Endothelial cell (in vitro differentiated cells): ENCODE results near the gene ST7. TPM values are rescaled to one million over a fixed set of nuclear protein-coding genes. Genes with fewer than 3 reads are reported as not detected.

Experiments
- DNase-seq: peaks from one replicate; pipeline ENCODE4 v3.0.0; 2021; ENCODE audit warnings: low spot score
- H3K27ac Mint-ChIP-seq: one replicate; pipeline ENCODE4 v1.8.0; 2021; ENCODE audit warnings: mixed read lengths, inconsistent platforms; ENCODE audit not compliant: unreplicated experiment
- H3K27me3 Mint-ChIP-seq: one replicate; pipeline ENCODE4 v1.8.0; 2021; ENCODE audit warnings: mild to moderate bottlenecking, moderate library complexity, mixed read lengths, inconsistent platforms; ENCODE audit not compliant: unreplicated experiment
- H3K36me3 Mint-ChIP-seq: one replicate; pipeline ENCODE4 v1.8.0; 2021; ENCODE audit warnings: mild to moderate bottlenecking, low read depth, mixed read lengths, inconsistent platforms; ENCODE audit not compliant: unreplicated experiment
- H3K4me1 Mint-ChIP-seq: one replicate; pipeline ENCODE4 v1.8.0; 2021; ENCODE audit warnings: mild to moderate bottlenecking, mixed read lengths, inconsistent platforms; ENCODE audit not compliant: unreplicated experiment
- H3K4me3 Mint-ChIP-seq: one replicate; pipeline ENCODE4 v1.8.0; 2021; ENCODE audit warnings: mild to moderate bottlenecking, mixed read lengths, inconsistent platforms; ENCODE audit not compliant: unreplicated experiment
- H3K9me3 Mint-ChIP-seq: one replicate; pipeline ENCODE4 v1.8.0; 2021; ENCODE audit warnings: mixed read lengths, inconsistent platforms; ENCODE audit not compliant: unreplicated experiment
- total RNA-seq: library from RNA; stranded (reverse); fragmentation: NEBNext Ultra II Directional; extraction: Animal tissue kit (Norgen Biotek cat#: 25700); gene quantifications from one replicate; pipeline ENCODE4 v1.2.1, GENCODE V29; 2021; ENCODE audit not compliant: unreplicated experiment
- TF ChIP-seq, protein P1 (sequence below): fragments of 200-600 bp; sonication (generic); IDR thresholded peaks from one replicate; pipeline ENCODE4 v1.5.0; 2021; ENCODE audit warnings: antibody characterized with exemption; ENCODE audit not compliant: unreplicated experiment

ST7 gene
- total RNA-seq, 1 donor from 2014 or later, result 44.1 TPM

DNA sequence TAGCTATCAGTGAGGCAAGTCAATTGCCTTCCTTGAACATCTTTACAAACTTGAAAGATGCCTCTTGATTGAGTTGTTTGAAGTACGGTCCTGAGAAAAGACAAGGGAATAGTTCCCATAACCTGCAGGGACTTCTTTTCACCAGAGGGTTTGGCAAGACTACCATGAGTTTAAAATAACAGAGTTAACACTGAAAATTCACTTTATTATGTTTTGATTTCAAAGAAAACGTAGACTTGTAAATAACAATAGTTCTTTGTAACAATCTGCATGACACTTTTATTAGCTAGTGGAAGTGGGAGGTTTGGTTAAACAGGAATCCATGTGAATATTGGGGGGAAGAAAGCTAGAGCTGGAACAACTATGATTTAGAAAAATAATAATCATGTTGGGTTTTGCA lies 320.0 kb downstream of the ST7 start:
- H3K4me3 Mint-ChIP-seq, result no peak overlapping the region
- no peaks in the 10 kb centered on the region for H3K36me3 Mint-ChIP-seq
- H3K27me3 Mint-ChIP-seq, result peaks cover 3% of the 10 kb centered on the region
- TF ChIP-seq, protein P1, sequence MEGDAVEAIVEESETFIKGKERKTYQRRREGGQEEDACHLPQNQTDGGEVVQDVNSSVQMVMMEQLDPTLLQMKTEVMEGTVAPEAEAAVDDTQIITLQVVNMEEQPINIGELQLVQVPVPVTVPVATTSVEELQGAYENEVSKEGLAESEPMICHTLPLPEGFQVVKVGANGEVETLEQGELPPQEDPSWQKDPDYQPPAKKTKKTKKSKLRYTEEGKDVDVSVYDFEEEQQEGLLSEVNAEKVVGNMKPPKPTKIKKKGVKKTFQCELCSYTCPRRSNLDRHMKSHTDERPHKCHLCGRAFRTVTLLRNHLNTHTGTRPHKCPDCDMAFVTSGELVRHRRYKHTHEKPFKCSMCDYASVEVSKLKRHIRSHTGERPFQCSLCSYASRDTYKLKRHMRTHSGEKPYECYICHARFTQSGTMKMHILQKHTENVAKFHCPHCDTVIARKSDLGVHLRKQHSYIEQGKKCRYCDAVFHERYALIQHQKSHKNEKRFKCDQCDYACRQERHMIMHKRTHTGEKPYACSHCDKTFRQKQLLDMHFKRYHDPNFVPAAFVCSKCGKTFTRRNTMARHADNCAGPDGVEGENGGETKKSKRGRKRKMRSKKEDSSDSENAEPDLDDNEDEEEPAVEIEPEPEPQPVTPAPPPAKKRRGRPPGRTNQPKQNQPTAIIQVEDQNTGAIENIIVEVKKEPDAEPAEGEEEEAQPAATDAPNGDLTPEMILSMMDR, result no peak
- H3K27ac Mint-ChIP-seq, result no peak overlapping the region
- H3K4me1 Mint-ChIP-seq, result peaks cover 3% of the 10 kb centered on the region
- H3K9me3 Mint-ChIP-seq, result no peaks in the 10 kb centered on the region
- no peak for DNase-seq

DNA sequence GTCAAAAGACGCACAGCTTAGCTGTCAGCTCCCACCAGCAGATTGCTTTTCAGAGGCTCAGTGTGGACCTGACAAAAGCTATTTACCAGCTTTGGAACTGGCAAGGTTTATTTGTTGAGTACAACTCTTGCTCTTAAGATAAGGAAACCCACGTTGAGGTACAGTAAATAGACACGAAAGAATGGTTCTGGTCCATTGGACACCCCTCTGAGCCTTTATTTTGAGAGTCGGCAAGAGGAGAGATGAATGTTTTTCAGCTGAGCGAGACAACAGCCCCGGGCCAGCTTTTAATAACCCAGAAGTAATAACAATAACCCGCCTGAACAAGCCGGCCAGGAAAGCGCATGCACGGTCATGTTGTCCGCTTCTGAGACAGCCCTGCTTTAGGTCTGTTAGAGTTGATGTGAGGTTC lies 320.5 kb downstream of the ST7 start:
- H3K4me1 Mint-ChIP-seq, result peaks cover 3% of the 10 kb centered on the region
- no peak overlapping the region for H3K4me3 Mint-ChIP-seq
- no peak overlapping the region for H3K27ac Mint-ChIP-seq
- no peak for DNase-seq
- H3K36me3 Mint-ChIP-seq, result no peaks in the 10 kb centered on the region
- TF ChIP-seq, protein P1, result no peak
- no peaks in the 10 kb centered on the region for H3K9me3 Mint-ChIP-seq
- peaks cover 3% of the 10 kb centered on the region for H3K27me3 Mint-ChIP-seq

DNA sequence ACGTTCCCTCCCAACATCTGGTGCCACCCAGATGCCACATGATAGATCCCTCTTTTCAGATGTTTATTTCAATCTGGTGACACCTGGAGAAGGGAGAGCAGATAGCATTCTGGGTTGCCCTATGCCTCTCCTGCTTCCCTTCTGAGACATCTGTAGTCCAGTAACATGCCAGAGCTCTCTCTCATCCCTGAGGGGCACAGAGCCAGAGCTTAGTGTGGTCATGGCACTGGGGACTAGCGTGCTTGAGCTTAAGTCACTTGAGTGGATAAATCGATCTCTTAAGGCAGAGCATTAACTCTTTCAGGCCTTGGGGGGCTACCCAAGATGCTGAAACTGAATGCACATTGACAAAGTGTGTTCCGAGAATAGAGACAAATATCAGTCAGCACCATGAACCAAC lies 321.6 kb downstream of the ST7 start:
- H3K27ac Mint-ChIP-seq, result no peak overlapping the region
- H3K9me3 Mint-ChIP-seq, result no peaks in the 10 kb centered on the region
- TF ChIP-seq, protein P1, result no peak
- peaks cover 3% of the 10 kb centered on the region for H3K27me3 Mint-ChIP-seq
- no peaks in the 10 kb centered on the region for H3K36me3 Mint-ChIP-seq
- H3K4me3 Mint-ChIP-seq, result no peak overlapping the region
- no peak for DNase-seq
- H3K4me1 Mint-ChIP-seq, result peaks cover 6% of the 10 kb centered on the region

DNA sequence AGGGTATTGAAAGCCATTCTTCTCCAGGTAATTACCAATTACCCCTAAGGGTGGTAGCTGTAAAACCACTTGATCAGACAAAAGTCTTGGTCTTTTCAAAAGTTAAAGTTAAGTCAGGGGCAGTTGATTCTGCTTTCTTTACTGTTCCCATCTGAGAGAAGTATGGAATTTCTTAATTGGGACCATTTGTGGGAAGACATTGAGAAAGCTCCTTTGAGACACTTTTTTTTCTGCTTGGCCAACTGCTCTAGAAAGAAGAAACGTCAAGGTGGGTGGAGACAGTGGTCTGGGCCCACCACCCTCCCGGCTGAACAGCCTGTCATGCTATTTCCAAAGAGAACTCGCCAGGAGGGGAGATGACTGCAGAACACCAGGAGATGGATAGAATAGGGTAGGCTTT lies 324.3 kb downstream of the ST7 start:
- peaks cover 4% of the 10 kb centered on the region for H3K36me3 Mint-ChIP-seq
- no peak overlapping the region for H3K4me3 Mint-ChIP-seq
- H3K27me3 Mint-ChIP-seq, result peaks cover 3% of the 10 kb centered on the region
- no peak overlapping the region for H3K27ac Mint-ChIP-seq
- no peaks in the 10 kb centered on the region for H3K9me3 Mint-ChIP-seq
- TF ChIP-seq, protein P1, result no peak
- no peak for DNase-seq
- peaks cover 7% of the 10 kb centered on the region for H3K4me1 Mint-ChIP-seq

DNA sequence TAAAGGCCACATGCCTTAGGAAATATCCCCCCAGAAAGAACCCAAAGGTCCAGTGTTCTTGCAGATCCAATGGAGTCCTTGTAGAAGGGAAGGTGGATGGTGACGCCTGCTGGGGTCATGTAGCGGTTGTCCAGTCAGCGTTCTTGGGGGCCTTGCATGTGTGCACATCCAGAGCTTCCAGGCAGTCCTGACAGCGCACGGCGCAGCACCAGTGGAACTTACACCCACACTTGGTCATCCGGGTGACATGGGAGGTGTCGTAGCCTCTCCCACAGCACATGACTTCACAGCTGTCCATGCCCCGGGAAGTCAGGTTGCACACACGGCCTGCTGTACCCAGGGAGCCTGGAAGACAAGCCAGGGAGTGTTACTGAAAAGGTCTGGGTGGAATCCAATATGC lies 324.7 kb downstream of the ST7 start:
- TF ChIP-seq, protein P1, result no peak
- no peak overlapping the region for H3K4me3 Mint-ChIP-seq
- H3K36me3 Mint-ChIP-seq, result peaks cover 4% of the 10 kb centered on the region
- peaks cover 3% of the 10 kb centered on the region for H3K27me3 Mint-ChIP-seq
- DNase-seq, result no peak
- no peaks in the 10 kb centered on the region for H3K9me3 Mint-ChIP-seq
- H3K4me1 Mint-ChIP-seq, result peaks cover 7% of the 10 kb centered on the region
- no peak overlapping the region for H3K27ac Mint-ChIP-seq
